NAMALWA (cell line): ENCODE measurements around the gene PRRX2.

Experiments used
- DNase-seq: peaks from one replicate; pipeline ENCODE4 v3.0.0-alpha.2; 2015; ENCODE audit warnings: low spot score

The PRRX2 gene

DNA sequence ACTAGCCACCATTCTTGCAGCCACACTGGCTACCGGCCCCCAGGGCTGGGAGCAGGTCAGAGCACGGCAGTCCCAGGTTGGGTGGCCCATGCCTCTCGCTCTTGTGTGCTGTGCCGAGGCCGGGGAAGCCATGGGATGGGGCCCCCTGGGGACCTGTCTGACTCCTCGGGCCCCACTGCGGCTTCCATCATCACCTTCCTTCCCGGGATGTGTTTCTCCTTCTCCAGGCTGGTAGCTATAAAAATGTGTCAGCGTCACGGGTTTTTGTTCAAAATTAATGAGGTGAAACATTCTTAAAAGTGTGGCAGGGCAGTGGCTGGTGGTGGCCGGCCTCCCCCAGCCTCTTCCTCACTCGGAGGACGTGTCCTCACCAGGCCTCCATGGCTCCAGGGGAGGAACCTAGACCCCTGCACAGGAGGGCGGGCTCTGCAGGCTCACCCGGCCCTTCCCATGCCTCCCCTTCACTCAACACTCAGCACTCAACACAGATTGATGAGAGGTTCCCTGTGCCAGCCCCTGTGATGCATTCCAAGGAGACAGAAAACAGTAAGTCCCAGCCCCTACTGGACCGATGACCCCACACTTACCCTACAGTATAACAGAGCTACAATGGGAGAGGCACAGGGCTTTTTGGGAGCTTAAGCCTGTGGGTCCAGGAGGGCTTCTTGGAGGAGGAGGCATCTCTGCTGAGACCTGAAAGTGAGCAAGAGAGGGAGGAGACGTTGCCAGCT is 44.2 kb downstream of the PRRX2 start:
- DNase-seq = no peak

DNA sequence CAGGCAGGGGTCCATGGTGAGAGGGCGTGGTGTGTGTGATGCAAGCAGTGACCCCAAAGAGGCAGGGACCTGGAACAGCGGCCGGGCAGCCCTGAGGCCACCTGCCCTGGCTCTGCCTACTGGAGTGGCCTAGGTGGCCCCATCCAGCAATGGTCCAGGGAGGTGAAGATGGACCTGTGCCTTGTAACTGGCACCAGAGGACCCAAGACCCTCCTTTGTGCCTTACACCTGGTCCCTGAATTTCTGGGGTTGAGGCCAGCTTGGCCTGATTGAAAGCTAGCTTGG is 44.7 kb downstream of the PRRX2 start:
- DNase-seq = no peak

DNA sequence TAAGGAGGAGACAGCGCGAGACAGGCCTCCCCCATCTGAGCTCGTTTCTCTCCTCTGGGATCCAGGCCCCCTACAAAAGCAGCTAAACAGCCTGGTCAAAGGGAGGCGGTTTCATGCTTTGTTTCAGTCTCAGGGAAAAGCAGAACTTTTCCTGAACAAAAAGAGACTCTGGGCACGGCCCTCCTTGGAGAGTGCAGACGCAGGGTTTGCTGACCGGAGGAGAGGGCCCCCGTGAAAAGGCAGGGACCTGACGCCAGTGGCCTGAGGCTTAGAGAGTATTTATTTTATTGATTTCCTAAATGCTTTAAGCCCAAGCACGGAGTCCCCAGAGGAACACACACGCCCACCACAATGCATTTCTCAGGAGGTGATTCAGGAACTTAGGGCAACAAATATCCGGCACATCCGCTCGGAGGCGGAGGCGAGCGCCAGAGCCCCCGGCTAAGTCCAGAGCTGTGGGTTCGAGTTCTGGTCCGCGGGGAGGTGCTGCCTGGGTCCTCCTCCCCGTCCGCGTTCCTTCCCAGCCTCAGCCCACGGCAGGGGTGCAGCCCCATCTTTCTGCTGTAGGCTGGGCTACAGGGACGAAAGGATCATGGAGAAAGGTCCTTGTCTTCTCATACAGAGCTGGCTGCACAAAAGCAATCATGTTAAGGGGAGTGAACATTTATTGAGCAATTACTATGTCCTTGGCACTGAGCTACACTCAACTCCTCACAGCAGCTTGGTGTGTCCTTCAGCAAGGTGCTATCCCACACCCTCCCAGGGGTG is 47.4 kb downstream of the PRRX2 start:
- DNase-seq = no peak

DNA sequence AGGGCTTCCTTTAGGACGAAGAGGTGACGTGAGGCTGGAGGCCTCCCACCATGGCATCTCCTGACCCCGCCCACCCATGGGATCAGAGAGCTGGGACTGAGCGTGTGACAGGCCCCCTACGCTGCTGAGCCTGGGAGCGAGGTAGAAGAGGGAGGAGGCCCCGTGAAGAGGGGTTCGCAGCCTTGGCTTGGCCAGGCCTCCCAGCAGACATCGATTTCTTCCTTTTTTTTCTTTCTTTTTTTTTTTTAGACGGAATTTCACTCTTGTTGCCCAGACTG is 47.9 kb downstream of the PRRX2 start:
- DNase-seq = no peak

DNA sequence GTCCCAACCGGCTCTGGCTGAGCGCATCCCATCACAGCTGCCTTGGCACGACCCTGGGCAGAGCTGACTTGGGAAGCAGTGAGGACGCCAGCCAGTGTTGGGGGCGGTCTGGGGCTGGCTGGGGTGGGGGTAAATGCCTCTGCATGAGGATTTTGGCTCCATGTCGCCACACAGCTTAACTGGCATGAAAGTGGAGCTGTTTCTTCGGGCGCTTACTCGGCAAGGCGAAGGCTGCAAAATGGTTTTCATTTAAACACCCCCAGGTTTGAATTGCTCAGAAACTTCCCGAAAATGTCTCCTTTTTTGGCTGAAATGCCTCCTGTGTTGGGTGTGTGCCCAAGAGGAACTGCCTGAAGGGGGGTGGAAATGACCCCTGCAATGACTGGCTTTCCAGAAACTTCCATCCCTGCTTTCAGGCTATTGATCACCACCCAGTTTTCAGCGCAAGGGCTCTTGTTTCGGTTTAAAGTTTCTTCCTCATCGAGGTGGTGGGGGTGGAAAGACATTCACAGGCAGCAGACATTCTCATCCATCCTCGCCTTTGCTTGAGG is 49.1 kb downstream of the PRRX2 start:
- DNase-seq = no peak

DNA sequence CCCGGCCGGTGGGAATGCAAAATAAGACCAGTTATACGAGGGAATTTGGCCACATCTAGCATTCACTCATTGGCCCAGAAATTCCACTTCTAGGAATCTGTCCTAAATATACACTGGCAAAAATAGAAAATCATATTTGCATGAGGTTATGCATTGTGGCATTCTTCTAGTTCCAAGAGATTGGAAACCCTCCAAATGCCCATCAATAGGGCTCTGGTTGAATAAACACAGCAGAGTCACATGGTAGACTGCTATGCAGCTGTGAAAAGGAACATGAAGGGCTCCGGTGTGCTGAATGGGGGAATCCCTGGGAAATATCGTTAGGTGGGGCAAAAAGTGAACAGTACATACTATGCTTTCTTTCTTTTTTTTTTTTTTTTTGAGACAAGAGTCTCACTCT is 50.6 kb downstream of the PRRX2 start:
- no peak for DNase-seq

DNA sequence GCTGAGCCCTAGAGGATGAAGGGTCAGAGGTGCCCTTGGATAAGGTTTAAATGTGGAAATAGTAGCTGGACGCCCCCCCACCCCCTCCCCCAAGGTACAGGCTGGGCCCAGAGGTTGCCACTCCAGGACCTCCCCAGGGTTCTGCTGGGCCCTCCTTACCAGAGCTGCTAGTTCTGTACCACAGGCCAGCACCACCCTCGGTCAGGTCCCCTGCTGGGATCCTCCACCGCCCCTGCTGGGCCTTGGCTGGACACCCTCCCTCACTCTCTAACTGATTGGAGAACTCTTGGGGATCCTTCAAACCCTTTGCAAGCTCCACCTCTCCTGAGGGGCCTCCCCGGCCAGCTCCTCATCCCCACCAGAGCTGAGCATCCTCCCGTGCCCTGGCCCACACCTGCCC is 52.5 kb downstream of the PRRX2 start:
- DNase-seq = no peak

DNA sequence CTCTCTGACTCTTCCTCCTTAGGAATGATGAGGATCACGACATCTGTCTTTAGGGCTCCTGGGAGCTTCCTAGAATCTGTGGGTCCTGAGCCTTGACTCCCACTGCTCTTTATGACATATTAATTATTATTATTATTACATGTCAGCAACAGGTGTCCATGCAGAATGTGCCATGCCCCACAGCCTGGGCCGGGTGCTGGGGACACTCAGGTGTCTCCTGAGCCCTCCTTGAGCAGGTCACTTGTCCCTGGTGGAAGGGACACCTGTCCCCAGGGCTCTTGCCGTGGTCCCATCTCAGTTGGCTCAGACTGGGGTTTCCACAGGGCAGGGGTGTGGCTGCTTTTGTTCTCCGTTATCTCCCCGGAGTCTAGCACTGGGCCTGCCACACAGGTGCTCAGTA is 53.2 kb downstream of the PRRX2 start:
- no peak for DNase-seq

DNA sequence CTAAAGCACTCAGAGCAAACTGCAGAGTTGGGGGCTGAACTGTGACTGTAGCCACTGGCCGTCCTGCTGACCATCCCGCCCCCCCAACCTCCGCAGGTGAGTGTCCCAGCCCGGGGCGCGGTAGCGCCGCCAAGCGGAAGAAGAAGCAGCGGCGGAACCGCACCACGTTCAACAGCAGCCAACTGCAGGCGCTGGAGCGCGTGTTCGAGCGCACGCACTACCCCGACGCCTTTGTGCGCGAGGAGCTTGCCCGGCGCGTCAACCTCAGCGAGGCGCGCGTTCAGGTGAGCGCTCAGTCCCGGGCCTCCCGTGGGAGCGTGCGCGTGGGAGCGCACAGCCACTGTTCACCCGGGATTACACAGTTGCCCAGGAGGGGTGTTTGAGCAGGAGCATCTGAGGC is 53.7 kb downstream of the PRRX2 start:
- no peak for DNase-seq

DNA sequence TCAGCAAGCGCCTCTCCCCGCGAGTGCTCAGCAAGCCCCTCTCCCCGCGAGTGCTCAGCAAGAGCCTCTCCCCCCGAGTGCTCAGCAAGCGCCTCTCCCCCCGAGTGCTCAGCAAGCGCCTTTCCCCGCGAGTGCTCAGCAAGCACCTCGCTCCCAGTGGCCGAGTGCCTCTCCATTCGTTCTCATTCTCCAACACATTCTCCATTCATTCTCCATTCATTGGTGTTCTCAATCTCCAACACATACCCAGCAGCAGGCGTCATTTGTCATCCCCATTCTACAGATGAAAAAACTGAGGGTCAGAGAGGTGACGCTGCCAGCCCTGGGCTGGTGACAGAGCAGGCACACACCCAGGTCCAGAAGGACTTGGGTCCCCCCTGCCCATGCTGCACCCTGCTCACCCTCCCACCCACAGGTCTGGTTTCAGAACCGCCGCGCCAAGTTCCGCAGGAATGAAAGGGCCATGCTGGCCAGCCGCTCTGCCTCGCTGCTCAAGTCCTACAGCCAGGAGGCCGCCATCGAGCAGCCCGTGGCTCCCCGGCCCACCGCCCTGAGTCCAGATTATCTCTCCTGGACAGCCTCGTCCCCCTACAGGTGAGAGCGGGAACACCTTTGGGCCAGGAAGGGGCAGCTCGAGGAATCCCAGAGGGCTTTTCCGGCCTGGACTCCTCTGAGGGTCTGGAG is 54.9 kb downstream of the PRRX2 start:
- no peak for DNase-seq

DNA sequence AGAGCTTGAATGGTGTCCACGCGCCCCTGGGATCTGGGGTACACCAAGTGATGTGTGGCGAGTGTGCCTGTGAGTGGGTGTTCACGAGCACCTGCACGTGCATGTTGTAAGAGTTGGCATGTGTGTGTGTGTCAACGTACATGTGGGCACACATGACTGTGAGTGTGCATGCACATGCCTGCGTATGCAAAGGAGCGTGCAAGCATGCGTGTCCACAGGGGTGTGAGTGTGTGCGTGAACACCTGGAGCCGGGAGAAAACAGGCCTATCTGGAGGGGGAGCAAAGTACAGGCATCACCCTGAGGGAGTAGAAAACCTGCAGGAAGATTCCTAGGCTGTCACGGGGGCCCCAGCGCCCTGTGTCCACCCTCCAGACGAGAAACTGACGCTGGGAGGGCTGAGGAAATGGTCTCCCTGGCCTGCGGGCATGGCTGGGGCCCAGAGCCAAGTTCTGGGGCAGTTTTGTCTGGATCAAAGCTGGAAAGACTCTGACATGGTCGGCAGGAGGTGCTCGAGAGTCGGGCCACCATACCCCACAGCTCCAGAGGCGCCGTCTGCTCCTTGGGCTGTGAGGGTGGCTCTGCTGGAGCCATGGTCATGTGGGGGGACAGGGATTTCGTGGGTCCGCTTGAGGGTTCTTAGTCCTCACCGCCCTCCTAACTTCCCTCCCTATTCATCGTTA is 55.6 kb downstream of the PRRX2 start:
- no peak for DNase-seq

DNA sequence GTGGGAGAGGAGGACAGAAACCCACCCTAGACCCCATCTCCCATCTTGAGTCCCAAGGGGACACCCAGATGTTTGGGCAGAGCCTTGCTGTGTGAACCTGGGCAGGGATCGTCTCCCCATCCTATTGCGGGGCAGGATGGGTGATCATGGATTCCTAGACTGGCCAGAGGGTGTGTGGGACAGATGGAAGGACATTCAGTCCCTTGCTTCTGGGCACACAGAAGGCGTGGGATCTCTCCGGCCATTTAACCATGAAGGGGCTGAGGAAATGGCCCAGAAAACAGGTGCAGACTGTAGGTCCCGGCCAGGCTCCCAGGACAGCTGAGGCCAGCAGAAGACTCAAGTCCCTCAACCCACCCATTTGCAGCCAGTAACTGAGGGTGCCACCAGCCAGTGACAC is 57.5 kb downstream of the PRRX2 start:
- DNase-seq = no peak

DNA sequence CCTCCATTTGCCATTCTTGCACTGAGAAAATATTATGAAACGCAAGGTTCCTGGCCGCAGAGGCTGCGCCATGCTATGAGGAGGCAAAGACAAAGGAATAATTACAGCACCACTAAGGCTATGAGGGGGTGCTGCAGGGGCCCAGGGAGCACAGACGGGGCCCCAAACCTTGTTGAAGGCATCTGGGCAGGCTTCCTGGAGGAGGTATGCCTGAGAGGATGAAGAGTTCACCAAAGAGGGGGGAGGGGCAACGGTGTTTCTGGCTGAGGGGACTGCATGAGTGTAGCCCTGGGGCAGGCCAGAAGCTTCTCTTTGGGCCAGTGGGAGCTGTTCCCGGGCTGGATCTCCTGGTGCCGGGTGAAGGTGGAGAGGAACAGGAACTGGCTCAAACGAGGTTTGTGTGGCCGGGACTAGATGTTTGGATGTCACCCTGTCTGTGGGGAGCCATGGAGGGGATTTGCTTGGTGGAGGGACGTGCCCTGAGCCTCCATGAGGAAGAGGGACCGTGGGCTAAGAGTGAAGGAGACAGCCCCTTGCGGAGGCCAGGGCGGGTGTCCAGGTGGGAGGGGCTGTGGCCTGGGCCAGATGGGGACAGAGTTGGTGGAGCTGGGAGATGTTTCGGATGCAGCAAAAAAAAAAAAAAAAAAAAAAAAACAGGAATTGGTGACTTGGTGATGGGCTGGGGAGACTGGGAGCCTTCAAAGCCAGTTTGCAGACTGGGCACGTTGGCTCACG is 59.2 kb downstream of the PRRX2 start:
- no peak for DNase-seq

DNA sequence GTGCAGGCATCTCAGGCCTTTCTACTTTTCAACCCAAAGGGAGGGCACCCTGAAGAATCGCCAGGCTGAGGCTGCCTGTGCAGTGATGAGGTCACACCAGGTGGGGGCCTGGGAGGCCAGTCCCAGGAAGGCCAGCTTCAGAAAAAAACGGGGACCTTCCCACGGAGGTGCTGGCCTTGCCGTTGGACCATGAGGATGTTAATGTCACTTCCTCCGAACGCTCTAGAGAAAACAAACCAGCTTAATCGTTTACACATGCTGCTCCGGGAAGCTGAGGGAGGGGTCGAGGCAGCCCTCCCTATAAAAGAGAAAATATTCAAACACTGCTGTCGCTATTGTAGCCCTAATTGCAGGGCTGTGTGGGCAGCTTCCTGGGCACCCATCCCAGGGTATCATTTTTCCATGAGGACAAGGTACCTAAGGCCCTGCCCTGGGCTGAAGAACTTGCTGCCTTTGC is 60.4 kb downstream of the PRRX2 start:
- no peak for DNase-seq

DNA sequence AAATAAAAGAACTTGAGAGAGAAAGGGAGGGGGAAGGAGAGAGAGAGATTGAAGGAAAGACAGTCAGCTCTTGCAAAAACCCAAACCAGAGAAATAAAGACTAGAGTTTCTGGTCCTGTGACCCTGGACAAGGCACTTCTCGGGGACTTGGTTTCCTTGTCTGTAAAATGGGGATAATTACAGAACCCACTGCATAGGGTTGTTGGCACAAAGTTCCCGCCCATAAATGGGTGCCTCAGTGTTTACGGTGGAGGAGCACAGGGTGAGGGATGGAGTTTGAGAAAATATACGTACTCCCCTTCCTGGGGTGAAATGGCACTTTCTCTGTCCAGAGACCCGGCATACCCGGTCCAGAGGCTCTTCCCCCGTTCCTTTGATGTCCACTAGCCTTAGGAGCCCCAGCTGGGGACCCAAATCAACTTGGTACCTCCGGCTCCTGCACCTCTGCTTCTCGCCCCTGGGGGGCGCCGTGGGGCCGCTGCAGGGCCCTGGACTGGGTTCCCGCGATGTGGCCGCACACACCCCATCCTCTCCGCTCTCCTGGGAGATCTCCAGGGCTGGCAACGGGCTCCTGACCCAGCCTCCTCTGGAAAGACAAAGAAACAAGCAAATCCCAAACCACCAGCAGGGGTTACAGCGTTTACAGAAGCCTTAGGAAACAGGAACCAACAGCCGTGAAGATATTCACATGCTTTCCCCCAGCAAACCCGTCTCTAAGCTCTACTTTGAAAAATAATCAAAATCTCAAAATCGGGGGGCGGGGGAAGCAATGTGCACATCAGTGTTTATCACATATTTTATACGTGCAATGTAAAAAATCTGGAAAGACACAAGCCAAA is 61.1 kb downstream of the PRRX2 start:
- DNase-seq = peak; percentile 74

DNA sequence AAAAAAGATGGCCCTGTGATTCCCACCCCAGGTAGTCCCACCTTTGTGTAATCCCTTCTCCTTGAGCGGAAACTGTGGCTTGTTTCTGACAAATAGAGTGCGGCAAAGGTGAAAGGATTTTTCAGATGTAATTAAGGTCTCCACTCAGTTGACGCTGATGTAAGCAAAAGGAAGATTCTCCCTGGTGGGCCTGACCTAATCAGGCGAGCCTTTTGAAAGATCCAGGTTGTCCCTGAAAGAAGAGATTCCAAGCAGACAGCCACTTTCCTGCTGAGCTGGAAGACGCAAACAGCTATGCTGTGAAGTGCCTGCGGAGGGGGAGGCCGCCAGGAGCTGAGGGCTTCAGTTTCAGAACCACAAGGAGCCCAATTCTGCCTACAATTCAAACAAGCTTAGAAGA is 63.3 kb downstream of the PRRX2 start:
- DNase-seq = no peak

DNA sequence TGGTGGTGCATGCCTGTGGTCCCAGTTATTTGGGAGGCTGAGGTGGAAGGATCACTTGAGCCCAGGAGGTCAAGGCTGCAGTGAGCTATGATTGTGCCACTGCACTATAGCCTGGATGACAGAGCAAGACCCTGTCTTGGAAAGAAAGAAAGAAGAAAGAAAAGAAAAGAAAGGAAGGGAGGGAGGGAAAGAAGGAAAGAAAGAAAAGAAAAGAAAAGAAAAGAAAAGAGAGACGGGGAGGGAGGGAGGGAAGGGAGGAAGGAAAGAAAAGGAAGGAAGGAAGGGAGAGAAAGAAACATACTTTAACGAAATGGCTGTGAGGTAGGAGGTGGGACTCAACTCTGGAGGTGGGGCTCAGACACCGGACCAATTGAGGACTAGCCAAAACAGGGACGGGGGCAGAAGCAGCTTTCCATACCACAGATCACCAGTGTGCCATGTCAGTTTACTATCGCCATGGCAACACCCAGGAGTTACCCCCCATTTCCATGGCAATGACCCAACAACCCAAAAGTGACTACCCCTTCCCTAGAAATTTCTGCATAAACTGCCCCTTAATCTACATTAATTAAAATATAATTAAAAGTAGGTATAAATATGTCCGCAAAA is 66.1 kb downstream of the PRRX2 start:
- DNase-seq = no peak

DNA sequence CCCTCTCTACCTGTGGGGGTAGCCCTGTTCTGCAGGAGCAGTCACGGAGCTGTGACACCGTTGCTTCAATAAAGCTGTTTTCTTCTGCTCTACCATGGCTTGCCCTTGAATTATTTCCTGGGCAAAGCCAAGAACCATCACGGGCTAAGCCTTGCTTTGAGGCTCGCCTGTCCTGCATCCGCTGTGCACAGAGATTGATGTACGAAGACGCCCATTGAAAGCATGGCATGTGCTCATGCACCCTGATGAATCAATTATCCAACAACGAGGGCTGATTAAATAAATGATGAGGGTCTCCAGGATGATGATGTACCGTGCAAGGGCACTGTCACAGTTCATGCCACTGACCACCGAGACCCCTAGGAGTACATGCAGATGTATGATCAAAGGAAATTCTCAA is 66.7 kb downstream of the PRRX2 start:
- DNase-seq = no peak

DNA sequence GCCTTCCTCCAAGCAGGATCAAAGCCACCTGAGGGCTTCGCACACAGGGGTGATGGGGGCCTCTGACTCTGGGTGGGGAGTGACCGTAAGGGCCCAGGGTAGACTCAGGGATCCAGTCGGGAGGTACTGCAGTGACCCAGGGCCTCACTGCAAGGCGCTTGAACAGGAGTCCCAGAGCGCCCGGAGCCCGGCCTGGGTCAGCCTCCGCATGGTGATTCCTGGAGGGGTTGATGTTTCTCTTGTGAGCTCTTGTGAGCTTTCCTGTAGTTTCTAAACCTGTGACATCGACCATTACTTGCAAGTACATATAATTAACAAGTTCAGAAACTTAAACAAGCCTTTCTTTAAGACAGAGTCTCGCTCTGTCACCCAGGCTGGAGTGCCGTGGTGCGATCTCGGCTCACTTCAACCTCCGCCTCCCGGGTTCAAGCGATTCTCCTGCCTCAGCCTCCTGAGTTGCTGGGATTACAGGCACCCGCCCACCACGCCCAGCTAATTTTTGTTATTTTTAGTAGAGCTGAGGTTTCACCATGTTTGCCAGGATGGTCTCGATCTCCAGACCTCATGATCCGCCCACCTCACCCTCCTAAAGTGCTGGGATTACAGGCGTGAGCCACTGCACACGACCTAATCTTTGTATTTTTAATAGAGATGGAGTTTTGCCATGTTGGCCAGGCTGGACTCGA is 67.6 kb downstream of the PRRX2 start:
- no peak for DNase-seq

DNA sequence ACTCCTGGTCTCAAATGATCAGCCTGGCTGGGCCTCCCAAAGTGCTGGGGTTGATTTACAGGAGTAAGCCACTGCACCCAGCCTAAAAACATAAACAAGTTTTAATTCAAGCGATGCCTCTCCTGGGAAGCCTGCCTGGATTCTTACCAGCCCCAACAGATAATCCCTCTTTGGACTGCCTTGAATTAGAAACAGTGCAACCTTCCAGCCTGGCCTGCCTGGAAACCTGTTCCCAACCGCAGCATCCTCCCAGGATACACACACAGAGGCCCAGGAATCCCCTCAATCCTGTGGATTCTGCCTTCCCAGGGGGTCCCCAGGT is 68.1 kb downstream of the PRRX2 start:
- no peak for DNase-seq
